Activated CD4-positive, alpha-beta T cell treated with anti-CD3 and anti-CD28 coated beads for 24 hours (primary cell): ENCODE measurements around the gene THAP2.

Experiments
- DNase-seq, 2 donors: peaks; one replicate each; pipeline ENCODE4 v3.0.0-alpha.2; 2020; ENCODE audit warnings: low read depth in 2 of 2

THAP2 gene

DNA sequence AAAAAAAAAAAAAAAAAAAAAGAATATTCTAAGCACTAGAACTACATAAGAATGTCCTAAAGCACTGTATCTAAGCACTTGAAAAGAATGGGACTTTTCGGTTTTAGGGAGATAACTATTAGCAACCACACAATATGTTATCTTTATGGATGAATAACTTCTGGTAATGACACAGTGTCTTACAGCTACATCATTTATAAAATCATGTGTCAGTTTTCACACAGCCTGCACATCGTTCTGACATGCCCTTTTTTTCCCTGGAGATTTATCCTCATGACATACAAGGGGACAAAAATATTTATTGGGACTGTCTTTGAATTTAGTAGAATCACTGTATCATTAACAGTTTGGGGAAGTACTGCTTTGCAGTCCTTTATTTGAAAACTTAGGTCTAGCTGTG, 39.1 kb downstream of the THAP2 start:
- no peak for DNase-seq

DNA sequence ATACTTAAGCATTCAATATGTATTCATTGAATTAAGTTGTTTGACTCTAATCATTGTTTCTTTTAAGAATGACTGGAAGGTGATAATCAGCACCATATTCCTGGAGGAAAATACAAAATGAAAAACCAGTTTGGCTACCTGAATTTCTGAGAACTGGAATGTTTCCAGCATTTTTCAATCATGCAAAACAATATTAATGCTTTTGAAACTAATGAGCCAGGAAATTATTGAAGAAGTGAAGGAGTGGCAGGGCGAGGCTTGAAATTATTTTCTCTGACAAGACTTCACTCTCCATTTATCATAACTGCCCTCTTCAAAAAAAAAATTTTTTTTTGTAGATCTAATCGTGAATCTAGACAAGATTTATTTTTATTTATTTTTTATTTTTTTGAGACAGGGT, 40.8 kb downstream of the THAP2 start:
- DNase-seq, result no peak

GRCh38 chr12:71708658-71709057, 44.6 kb downstream of the THAP2 start:
- no peak for DNase-seq

GRCh38 chr12:71710276-71711125, 46.4 kb downstream of the THAP2 start:
- no peak for DNase-seq

DNA sequence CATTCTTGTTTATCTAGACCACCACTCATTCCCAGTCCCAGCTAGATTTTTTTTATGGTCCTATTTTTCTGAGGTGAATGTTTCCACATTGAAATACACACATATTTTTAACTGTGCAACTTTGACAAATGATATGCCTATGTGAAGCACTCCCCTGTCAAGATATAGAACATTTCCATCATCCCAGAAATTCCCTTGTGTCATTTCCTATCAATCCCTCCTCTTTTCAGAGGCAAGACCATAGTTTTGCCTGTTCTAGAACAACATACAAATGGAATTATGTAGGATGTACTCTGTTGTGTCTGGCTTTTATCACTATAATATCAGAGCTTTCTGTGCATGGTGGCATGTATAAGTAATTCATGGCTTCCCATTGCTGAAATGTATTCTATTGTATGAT, 54.5 kb downstream of the THAP2 start:
- DNase-seq, result no peak

DNA sequence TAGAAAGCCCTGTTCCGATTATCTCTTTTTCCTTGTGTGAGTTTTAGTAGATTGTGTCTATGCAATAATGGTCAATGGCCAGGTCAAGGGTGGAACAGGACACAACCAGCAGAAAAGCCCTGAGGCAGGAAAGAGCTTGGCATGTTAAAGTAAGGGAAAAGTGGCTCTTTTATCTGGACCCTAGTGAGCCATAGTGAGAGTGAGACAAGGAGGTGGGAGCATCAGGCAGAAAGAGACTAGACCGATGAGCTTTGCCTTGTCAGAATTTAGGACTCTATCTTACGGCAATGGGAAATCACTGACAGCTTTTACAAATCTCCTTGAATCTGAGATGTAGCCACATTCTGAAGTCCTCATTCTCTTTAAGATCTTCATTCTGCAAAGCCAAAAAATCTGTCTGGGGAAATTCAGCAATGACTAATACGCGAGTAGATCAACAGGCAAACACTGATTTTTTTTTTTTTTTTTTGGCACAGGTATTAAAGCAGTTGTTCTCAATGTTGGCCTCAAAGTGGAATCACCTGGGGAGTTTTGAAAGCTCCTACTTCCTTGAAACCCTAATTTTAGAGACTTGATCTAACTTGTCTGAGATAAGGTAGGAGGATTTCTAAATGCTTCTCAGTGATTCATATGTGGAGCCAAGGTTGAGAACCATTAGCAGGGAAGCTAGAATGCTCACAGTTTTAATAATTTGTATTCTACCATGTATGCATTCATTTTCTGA, 55.7 kb downstream of the THAP2 start:
- no peak for DNase-seq

GRCh38 chr12:71721783-71722505, 57.8 kb downstream of the THAP2 start:
- no peak for DNase-seq

GRCh38 chr12:71725011-71725410, 60.9 kb downstream of the THAP2 start:
- no peak for DNase-seq

DNA sequence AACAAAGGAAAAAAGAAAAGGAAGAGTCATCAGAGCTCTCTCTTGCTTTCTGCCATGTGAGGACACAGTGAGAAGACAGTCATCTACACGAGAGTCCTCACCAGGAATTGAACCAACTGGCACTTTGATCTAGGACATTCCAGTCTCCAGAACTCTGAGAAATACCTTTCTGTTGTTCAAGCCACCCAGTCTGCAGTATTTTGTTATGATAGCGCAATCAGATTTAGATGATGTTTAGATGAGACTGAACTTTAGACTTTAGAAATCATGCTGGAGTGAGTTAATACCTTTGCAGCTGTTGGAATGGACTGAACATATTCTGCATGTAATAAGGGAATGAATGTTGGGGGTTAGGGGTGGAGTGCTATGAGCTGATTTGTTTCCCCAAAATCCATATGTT, 62.4 kb downstream of the THAP2 start:
- DNase-seq, result no peak

- no peak for DNase-seq
These were observed 63.9 kb downstream of the THAP2 start for GRCh38 chr12:71727958-71728357.
